ENCODE data around the gene AFAP1L2.
A peak's percentile ranks its signal among the peaks of the same experiment; 100 is the strongest.

AFAP1L2 gene

GRCh38 chr10:114310346-114310745, 94.0 kb downstream of the AFAP1L2 start:
- DNase-seq (ENCODE audit: low spot score): no peak

- DNase-seq (ENCODE audit: low spot score): no peak
Observed at GRCh38 chr10:114309364-114309651, 95.0 kb downstream of the AFAP1L2 start.

- no peak for DNase-seq (ENCODE audit: low spot score)
Observed at GRCh38 chr10:114308531-114309363, 95.6 kb downstream of the AFAP1L2 start.

- DNase-seq (ENCODE audit: low spot score): no peak
Observed at GRCh38 chr10:114307731-114308130, 96.6 kb downstream of the AFAP1L2 start.

- DNase-seq (ENCODE audit: low spot score): no peak
Observed at GRCh38 chr10:114306116-114306973, 98.0 kb downstream of the AFAP1L2 start.

- DNase-seq (ENCODE audit: low spot score): no peak
Observed at GRCh38 chr10:114305521-114305925, 98.8 kb downstream of the AFAP1L2 start.

GRCh38 chr10:114304571-114305421, 99.5 kb downstream of the AFAP1L2 start:
- DNase-seq (ENCODE audit: low spot score): peak; percentile 42

GRCh38 chr10:114304017-114304570, 100.2 kb downstream of the AFAP1L2 start:
- DNase-seq (ENCODE audit: low spot score): peak; percentile 70

GRCh38 chr10:114303556-114303955, 100.7 kb downstream of the AFAP1L2 start:
- no peak for DNase-seq (ENCODE audit: low spot score)

- DNase-seq (ENCODE audit: low spot score): no peak
Observed at GRCh38 chr10:114301951-114302710, 102.2 kb downstream of the AFAP1L2 start.

GRCh38 chr10:114301177-114301576, 103.1 kb downstream of the AFAP1L2 start:
- DNase-seq (ENCODE audit: low spot score): no peak

GRCh38 chr10:114300036-114300645, 104.2 kb downstream of the AFAP1L2 start:
- no peak for DNase-seq (ENCODE audit: low spot score)

- no peak for DNase-seq (ENCODE audit: low spot score)
Observed at GRCh38 chr10:114297136-114297705, 107.1 kb downstream of the AFAP1L2 start.

GRCh38 chr10:114295393-114295792, 108.9 kb downstream of the AFAP1L2 start:
- DNase-seq (ENCODE audit: low spot score): no peak

- DNase-seq (ENCODE audit: low spot score): no peak
Observed at GRCh38 chr10:114294549-114294948, 109.8 kb downstream of the AFAP1L2 start.

- no peak for DNase-seq (ENCODE audit: low spot score)
Observed at GRCh38 chr10:114293075-114293474, 111.2 kb downstream of the AFAP1L2 start.

GRCh38 chr10:114291516-114291915, 112.8 kb downstream of the AFAP1L2 start:
- DNase-seq (ENCODE audit: low spot score): no peak

GRCh38 chr10:114291076-114291475, 113.2 kb downstream of the AFAP1L2 start:
- no peak for DNase-seq (ENCODE audit: low spot score)

- no peak for DNase-seq (ENCODE audit: low spot score)
Observed at GRCh38 chr10:114290038-114290437, 114.3 kb downstream of the AFAP1L2 start.

- no peak for DNase-seq (ENCODE audit: low spot score)
Observed at GRCh38 chr10:114289096-114289436, 115.2 kb downstream of the AFAP1L2 start.
